Amniotic epithelial cell (primary cell): ENCODE measurements around the gene ZNF675.
A peak's percentile ranks its signal among the peaks of the same experiment; 100 is the strongest.
"Not testable (repeated sequence)": the region's sequence is repeated elsewhere in the genome, so short reads cannot be mapped to it uniquely, and the experiment has no call there.

ENCODE experiments used
- DNase-seq: peaks from one replicate; pipeline ENCODE4 v3.0.0-alpha.2; 2010; ENCODE audit warnings: low read depth

The ZNF675 gene

DNA sequence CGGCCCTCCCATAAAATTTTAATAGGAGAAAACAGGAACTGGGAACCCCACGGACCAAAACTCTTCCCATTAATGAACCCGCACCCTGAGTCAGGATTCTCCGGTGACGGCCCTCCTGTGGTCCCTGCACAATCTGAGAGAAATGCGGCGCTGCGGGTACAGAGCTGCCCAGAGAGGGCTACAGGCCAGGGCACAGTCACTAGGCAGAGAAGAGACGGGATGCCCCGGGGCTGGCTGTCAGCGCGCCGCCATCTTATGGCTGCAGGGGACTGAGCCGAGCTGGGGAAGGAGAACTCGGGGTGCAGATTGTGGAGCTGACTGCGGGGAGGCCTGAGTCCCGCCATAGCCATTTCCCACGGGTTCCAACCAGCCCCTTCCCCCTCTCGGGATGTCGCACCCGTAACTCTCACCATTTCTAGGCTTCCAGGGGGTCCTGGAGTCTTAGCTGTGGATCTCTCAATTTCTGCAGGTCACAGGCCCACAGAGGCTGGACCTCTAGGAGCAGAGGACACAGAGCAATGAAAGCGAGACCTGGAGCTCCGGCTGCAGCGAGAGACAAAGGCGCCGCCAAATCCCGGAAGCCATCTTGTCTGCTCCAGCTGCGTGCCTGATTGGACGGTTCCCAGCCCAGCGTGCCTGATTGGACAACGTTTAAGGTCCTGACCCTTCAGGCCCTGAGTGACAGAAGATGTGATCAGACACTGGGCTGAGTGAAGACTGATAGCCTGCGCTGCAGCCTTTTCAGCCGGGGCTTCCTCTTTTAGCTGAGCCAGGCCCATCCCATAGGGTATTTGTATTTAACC lies at the start of gene ZNF675:
TSS of gene ZNF675 (minus strand) at position 592 of the 803 bp plus-strand sequence. CDS start at position 413, 179 bp downstream.
- DNase-seq: peak; percentile 90

DNA sequence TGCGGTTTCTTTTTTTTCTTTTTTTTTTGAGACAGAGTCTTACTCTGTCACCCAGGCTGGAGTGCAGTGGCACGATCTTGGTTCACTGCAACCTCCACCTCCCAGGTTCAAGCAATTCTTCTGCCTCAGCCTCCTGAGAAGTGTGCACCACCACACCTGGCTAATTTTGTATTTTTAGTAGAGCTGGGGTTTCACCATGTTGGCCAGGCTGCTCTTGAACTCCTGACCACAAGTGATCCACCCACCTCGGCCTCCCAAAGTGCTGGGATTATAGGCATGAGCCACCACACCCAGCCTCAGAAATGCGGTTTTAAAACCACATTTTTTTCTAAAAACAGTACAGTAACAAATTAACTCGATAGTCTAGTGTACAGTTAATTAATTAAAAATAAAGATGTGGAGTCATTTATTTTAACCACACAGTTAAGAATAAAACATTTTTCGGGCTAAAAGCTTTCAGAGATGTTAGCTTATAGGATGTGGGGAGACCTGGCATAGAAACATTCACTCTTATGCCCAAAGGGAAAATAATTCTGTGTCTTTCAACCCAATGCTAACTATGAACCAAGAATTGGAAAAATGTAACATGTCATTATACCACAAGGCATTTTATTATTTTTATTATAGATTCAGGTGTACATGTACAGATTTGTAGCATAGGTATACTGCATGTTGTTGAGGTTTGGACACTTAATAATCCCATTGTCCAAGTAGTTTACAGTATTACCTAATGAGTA lies 43.9 kb upstream of the ZNF675 start:
- DNase-seq: not testable (repeated sequence)

- DNase-seq: not testable (repeated sequence)
Measured at GRCh38 chr19:23724161-23724560, 37.1 kb upstream of the ZNF675 start.

DNA sequence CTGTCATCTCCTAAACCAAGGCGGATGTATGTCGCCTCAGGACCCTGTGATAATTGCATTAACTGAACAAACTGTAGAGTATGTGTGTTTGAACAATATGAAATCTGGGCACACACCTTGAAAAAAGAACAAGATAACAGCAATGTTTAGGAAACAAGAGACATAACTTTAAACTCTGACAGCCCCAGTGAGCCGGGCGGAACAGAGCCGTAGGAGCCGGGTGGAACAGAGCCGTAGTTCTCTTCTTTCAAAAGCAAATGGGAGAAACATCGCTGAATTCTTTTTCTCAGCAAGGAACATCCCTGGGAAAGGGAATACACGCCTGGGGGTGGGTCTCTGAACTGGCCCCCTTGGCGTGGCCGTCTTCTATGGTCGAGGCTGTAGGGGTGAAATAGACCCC lies 31.8 kb upstream of the ZNF675 start:
- DNase-seq: no peak

- no peak for DNase-seq
Measured at GRCh38 chr19:23716792-23717191, 29.8 kb upstream of the ZNF675 start.

DNA sequence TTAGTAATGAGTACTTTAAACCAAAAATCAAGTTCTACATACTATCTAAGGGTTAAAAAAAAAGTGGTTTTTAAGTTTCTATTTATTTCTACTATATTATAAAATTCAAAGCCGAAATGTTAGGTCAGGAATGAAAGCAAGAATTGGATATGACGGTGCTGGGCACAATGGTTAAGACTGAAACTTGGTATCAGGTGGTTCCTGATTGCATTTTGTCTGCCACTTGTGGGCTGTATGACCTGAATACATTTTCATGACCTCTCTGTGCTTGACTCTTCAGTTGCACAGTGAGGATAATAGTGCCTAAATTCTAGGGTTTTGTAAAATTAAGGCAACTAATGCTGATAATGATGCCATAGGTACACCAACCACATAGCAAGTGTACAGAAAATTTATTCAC lies 22.3 kb upstream of the ZNF675 start:
- DNase-seq: no peak

DNA sequence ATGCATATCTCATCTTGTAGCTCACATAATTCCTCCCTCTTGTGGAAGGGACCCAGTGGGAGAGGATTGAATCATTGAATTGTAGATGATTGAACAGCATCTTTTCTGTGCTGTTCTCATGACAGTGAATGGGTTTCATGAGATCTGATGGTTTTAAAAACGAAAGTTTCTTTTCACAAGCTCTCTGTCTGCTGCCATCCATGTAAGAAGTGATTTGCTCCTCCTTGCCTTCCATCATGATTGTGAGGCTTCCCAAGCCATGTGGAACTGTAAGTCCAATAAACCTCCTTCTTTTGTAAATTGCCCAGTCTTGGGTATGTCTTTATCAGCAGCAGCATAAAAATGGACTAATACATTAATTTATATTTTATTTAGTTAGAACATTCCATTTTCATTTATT lies 19.6 kb upstream of the ZNF675 start:
- no peak for DNase-seq

GRCh38 chr19:23699521-23699860 lies 12.5 kb upstream of the ZNF675 start:
- no peak for DNase-seq

DNA sequence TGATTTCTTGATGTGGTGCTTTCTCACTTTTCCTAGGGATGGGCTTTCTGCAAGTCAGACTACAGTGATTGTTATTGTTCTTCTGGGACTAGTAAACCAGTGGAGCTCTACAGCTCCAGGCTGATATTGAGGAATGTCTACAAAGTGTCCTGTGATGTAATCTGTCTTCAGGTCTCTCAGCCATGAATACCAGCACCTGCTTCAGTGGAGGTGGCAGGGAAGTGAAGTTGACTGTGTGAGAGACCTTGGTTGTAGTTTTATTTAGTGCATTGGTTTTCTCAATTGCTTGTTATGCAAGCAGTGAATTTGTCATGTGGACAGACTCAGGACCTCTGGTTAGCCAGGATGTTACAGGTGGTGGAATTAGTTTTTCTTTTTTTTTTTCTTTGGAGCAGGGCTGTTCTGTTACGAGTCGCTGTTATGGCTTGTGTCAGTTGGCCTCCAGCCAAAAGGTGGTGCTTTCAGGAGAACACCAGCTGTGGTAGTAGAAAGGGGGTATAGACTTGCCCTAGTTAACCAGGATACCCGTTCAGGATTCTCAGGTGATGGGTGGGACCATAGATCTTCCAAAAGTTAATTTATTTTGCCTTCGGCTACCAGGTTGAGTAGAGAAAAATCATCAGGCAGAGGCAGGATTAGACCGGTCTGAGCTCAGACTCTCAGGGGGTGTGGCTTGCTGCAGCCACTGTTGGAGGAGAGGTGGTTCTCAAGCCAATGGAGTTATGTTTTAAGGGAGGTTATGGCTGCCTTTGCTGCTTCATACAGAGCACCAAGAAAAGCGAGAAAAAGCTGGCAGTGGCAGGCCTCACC lies 11.9 kb upstream of the ZNF675 start:
- no peak for DNase-seq

- not testable (repeated sequence) for DNase-seq
Measured at GRCh38 chr19:23692937-23693336, 5.9 kb upstream of the ZNF675 start.

DNA sequence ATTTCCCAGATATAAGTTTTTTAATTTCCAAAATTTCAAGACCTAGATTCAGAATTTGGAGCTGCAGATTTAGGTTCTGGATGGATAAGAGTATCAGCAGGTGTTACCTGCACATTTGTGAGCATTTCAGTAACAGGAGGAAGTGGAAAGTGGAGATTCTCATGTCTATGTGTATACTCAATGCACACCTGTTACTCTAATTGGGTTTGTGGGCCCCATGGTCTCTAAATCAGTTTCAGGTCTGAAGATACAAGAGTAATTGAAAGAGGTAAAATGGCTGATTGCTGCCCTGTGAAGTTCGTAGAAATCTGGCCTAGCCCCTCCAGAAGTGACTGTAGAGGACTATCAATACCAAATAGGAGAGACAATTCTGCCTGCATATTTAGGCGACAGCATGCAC lies 13.9 kb downstream of the ZNF675 start:
- no peak for DNase-seq

GRCh38 chr19:23668606-23669005 lies 18.4 kb downstream of the ZNF675 start:
- not testable (repeated sequence) for DNase-seq

DNA sequence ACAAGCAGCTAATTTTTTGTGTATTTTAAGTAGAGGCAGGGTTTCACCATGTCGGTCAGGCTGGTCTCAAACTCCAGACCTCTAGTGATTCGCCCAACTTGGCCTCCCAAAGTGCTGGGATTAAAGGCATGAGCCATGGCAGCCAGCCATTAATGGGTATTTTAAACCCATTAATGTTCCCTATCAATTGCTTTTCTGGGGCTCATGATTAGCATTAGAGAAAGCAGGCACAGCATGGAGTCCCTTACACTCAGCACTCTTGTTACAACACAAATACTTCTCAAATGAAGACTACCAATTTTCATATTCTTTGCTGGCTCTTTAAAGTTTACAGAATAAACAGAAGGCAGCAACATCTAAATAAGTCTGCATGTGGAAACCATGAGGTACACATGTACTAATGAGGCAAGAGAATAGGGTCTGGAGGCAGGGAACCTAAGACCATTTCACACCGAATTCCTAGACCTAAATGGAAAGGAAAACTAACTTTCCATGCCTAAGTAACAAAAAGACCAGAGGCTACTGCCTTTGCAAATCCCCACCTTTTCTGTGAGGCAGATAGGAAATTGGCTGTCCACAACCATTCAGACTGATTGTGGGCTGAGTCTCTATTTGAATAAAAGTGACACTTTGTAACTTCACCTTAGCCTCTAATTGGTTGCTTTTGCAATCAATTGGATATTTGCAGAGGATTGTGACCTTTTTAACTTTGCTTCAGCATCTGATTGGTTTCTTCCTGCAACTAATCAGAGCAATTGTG lies 21.2 kb downstream of the ZNF675 start:
- no peak for DNase-seq

- peak; percentile 8 for DNase-seq
Measured at GRCh38 chr19:23649817-23650216, 37.2 kb downstream of the ZNF675 start.
